ENCODE measurements around the gene AGTPBP1. TPM values are rescaled to one million over a fixed set of nuclear protein-coding genes. Genes with fewer than 3 reads are reported as not detected.
"Not testable (repeated sequence)": the region's sequence is repeated elsewhere in the genome, so short reads cannot be mapped to it uniquely, and the experiment has no call there.

AGTPBP1 gene
- total RNA-seq, 1 donor from 2014 or later = 122 TPM

DNA sequence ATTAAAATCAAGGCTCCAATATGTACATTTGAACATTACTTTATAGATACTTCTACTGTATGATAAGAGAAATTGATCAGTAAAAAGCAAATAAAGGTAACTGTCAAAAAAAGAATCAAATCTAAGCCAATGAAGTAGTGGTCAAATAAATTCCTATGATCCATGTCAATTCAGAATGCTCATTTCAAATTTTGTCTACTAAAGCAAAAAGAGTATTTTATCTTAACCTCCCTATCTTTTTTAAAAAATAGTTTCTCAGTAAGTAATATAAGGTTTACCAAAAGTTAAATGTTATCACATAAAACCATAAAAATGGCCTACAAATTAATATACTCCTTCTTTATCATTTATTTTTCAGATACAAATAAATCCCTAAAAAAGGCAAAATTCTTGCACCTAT, 165.9 kb downstream of the AGTPBP1 start:
- Histone ChIP-seq H2AFZ (replicated peaks) (no peak overlapping the region), H3K79me2 (ENCODE audit: low read depth) (no peaks in the 10 kb centered on the region), H3K9ac (no peak overlapping the region), H3F3A (ENCODE audit: low read depth) (no peaks in the 10 kb centered on the region), H4K20me1 (ENCODE audit: low read depth) (no peaks in the 10 kb centered on the region), H3K4me2 (no peak overlapping the region), H3K4me3 (no peak overlapping the region), H3K4me1 (no peaks in the 10 kb centered on the region), H3K27me3 (no peaks in the 10 kb centered on the region), H3K9me3 (ENCODE audit: low read depth) (no peaks in the 10 kb centered on the region), H3K36me3 (no peaks in the 10 kb centered on the region), H3K27ac (no peak overlapping the region)
- H3K36me3 Mint-ChIP-seq = peaks cover 10% of the 10 kb centered on the region
- peaks cover 4% of the 10 kb centered on the region for H3K9me3 Mint-ChIP-seq
- no peak for DNase-seq (ENCODE audit: low spot score)
- H3K4me1 Mint-ChIP-seq = peaks cover 3% of the 10 kb centered on the region
- H3K27me3 Mint-ChIP-seq (ENCODE audit: insufficient read depth, low read depth) = no peaks in the 10 kb centered on the region
- H3K4me3 Mint-ChIP-seq = no peak overlapping the region
- no peak overlapping the region for H3K27ac Mint-ChIP-seq
- TF ChIP-seq, protein P1, sequence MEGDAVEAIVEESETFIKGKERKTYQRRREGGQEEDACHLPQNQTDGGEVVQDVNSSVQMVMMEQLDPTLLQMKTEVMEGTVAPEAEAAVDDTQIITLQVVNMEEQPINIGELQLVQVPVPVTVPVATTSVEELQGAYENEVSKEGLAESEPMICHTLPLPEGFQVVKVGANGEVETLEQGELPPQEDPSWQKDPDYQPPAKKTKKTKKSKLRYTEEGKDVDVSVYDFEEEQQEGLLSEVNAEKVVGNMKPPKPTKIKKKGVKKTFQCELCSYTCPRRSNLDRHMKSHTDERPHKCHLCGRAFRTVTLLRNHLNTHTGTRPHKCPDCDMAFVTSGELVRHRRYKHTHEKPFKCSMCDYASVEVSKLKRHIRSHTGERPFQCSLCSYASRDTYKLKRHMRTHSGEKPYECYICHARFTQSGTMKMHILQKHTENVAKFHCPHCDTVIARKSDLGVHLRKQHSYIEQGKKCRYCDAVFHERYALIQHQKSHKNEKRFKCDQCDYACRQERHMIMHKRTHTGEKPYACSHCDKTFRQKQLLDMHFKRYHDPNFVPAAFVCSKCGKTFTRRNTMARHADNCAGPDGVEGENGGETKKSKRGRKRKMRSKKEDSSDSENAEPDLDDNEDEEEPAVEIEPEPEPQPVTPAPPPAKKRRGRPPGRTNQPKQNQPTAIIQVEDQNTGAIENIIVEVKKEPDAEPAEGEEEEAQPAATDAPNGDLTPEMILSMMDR (IDR thresholded peaks at IDR 0.05) = no peak
- TF ChIP-seq EZH2 (IDR thresholded peaks at IDR 0.05) = no peak
- no peak for TF ChIP-seq EZH2phosphoT487 (IDR thresholded peaks at IDR 0.05)

DNA sequence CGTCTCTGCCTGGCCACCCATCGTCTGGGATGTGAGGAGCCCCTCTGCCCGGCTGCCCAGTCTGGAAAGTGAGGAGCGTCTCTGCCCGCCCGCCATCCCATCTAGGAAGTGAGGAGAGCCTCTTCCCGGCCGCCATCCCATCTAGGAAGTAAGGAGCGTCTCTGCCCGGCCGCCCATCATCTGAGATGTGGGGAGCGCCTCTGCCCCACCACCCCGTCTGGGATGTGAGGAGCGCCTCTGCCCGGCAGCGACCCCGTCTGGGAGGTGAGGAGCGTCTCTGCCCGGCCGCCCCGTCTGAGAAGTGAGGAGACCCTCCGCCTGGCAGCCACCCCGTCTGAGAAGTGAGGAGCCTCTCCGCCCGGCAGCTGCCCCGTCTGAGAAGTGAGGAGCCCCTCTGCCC, 168.2 kb downstream of the AGTPBP1 start:
- peaks cover 13% of the 10 kb centered on the region for H3K36me3 Mint-ChIP-seq
- not testable (repeated sequence) for H3K27me3 ChIP-seq; H3K9ac ChIP-seq; H3K4me3 Mint-ChIP-seq; H3K9me3 ChIP-seq (ENCODE audit: low read depth); DNase-seq (ENCODE audit: low spot score); H3K4me2 ChIP-seq; H3K4me1 ChIP-seq; H3K36me3 ChIP-seq; H3K4me1 Mint-ChIP-seq; H3K27me3 Mint-ChIP-seq (ENCODE audit: insufficient read depth, low read depth); H3K27ac Mint-ChIP-seq; H4K20me1 ChIP-seq (ENCODE audit: low read depth); H3K4me3 ChIP-seq; H3K79me2 ChIP-seq (ENCODE audit: low read depth); H2AFZ ChIP-seq (replicated peaks); H3K27ac ChIP-seq; H3K9me3 Mint-ChIP-seq; H3F3A ChIP-seq (ENCODE audit: low read depth)

DNA sequence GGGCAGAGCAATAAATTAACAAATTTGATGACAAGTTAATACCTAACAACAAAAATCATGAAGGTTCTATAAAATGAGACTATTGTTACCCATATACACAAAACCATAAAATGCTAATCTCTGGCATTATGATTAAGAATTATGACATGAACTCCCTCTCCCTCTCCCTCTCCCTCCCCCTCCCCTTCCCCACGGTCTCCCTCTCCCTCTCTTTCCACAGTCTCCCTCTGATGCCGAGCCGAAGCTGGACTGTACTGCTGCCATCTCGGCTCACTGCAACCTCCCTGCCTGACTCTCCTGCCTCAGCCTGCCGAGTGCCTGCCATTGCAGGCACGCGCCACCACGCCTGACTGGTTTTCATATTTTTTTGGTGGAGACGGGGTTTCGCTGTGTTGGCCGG, 168.8 kb downstream of the AGTPBP1 start:
- H3K4me2 ChIP-seq; H3K27me3 ChIP-seq; H3K4me3 ChIP-seq; H3K27ac ChIP-seq; H3K9me3 Mint-ChIP-seq; H3K4me1 Mint-ChIP-seq; H3K9me3 ChIP-seq (ENCODE audit: low read depth); H3K4me3 Mint-ChIP-seq; DNase-seq (ENCODE audit: low spot score); H3K36me3 ChIP-seq; H3F3A ChIP-seq (ENCODE audit: low read depth); H3K9ac ChIP-seq; H3K4me1 ChIP-seq; H4K20me1 ChIP-seq (ENCODE audit: low read depth); H2AFZ ChIP-seq (replicated peaks); H3K27me3 Mint-ChIP-seq (ENCODE audit: insufficient read depth, low read depth); H3K27ac Mint-ChIP-seq; H3K79me2 ChIP-seq (ENCODE audit: low read depth): not testable (repeated sequence)
- peaks cover 13% of the 10 kb centered on the region for H3K36me3 Mint-ChIP-seq

DNA sequence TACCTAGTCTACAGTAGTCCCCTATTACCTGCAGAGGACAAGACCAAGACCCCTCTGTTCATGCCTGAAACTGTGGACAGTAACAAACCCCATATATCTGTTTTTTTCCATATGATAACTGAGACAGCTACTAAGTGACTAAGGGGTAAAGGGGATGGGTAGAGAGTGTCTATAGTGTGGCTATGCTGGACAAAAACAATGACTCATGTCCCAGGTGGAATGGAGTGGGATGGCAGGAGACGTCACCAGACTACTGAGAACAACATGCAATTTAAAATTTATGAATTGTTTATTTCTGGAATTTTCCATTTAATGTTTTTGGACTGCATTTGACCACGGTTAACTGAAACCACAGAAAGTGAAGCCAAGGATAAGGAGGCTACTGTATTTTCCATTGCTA, 171.8 kb downstream of the AGTPBP1 start:
- H3K27me3 ChIP-seq = no peaks in the 10 kb centered on the region
- Mint-ChIP-seq H3K4me1 (peaks cover 3% of the 10 kb centered on the region), H3K4me3 (no peak overlapping the region), H3K27ac (no peak overlapping the region), H3K27me3 (ENCODE audit: insufficient read depth, low read depth) (no peaks in the 10 kb centered on the region), H3K36me3 (peaks cover 18% of the 10 kb centered on the region), H3K9me3 (peaks cover 4% of the 10 kb centered on the region)
- no peaks in the 10 kb centered on the region for H4K20me1 ChIP-seq (ENCODE audit: low read depth)
- no peaks in the 10 kb centered on the region for H3K36me3 ChIP-seq
- no peak overlapping the region for H2AFZ ChIP-seq (replicated peaks)
- H3K4me2 ChIP-seq = no peak overlapping the region
- H3K4me1 ChIP-seq = no peaks in the 10 kb centered on the region
- TF ChIP-seq EZH2 (IDR thresholded peaks at IDR 0.05) (no peak), EZH2phosphoT487 (IDR thresholded peaks at IDR 0.05) (no peak)
- TF ChIP-seq, protein P1 (IDR thresholded peaks at IDR 0.05) = no peak
- H3K9ac ChIP-seq = no peak overlapping the region
- H3K9me3 ChIP-seq (ENCODE audit: low read depth) = no peaks in the 10 kb centered on the region
- no peaks in the 10 kb centered on the region for H3K79me2 ChIP-seq (ENCODE audit: low read depth)
- no peak for DNase-seq (ENCODE audit: low spot score)
- no peak overlapping the region for H3K4me3 ChIP-seq
- H3K27ac ChIP-seq = no peak overlapping the region
- no peaks in the 10 kb centered on the region for H3F3A ChIP-seq (ENCODE audit: low read depth)

Data from neural progenitor cell (in vitro differentiated cells).